Spleen (tissue), 7 donors: Measurements from ENCODE around the gene NFE2L2.

Experiments used
- CTCF ChIP-seq, 11 experiments: fragments of 200-600 bp in 7 of 11; fragments of 450-650 bp in 4 of 11; sonication (generic) in 4 of 11; IDR thresholded peaks in 8 of 11; conservative IDR thresholded peaks in 3 of 11; 1 replicate in 7 of 11; 2 replicates in 4 of 11; pipeline versions ENCODE4 v1.4.0 to v1.8.0; 2016 to 2021; ENCODE audit warnings: antibody characterized with exemption in 11 of 11, inconsistent platforms in 4 of 11, mild to moderate bottlenecking in 1 of 11
- POLR2A ChIP-seq, 3 donors: fragments of 450-650 bp; IDR thresholded peaks; one replicate each; pipeline ENCODE4 v1.5.1; 2017; ENCODE audit warnings: antibody characterized with exemption in 3 of 3, mild to moderate bottlenecking in 1 of 3
- POLR2AphosphoS5 ChIP-seq, 3 donors: sonication (generic); formaldehyde crosslinking; IDR thresholded peaks; one replicate each; pipeline ENCODE4 v1.5.1; 2017; ENCODE audit warnings: antibody characterized with exemption in 3 of 3
- donor health status: DM: no; HTN: no; CAD: no; lungs with moderate emphysema.
- donor health status: DM: no; HTN: no; CAD: no.
- donor health status: DM: no; HTN: no; CAD: no.

- no peak for TF ChIP-seq POLR2A (IDR thresholded peaks at IDR 0.05)
- TF ChIP-seq CTCF (IDR thresholded peaks at IDR 0.05 in 8 of 11, conservative IDR thresholded peaks at IDR 0.05 in 3 of 11): no peak
- no peak for TF ChIP-seq POLR2AphosphoS5 (IDR thresholded peaks at IDR 0.05)
Measured at GRCh38 chr2:177275040-177275742, 10.7 kb upstream of the NFE2L2 start.
